Stimulated activated CD4-positive, alpha-beta T cell treated with anti-CD3 and anti-CD28 coated beads, TNF-alpha, amount 100 ng/mL, for 4 hours (primary cell): ENCODE results near the gene PTGER1.

Source experiments
- DNase-seq, 3 experiments: peaks; one replicate each; pipeline ENCODE4 v3.0.0-alpha.2; 2020; ENCODE audit warnings: low read depth in 3 of 3

The PTGER1 gene

DNA sequence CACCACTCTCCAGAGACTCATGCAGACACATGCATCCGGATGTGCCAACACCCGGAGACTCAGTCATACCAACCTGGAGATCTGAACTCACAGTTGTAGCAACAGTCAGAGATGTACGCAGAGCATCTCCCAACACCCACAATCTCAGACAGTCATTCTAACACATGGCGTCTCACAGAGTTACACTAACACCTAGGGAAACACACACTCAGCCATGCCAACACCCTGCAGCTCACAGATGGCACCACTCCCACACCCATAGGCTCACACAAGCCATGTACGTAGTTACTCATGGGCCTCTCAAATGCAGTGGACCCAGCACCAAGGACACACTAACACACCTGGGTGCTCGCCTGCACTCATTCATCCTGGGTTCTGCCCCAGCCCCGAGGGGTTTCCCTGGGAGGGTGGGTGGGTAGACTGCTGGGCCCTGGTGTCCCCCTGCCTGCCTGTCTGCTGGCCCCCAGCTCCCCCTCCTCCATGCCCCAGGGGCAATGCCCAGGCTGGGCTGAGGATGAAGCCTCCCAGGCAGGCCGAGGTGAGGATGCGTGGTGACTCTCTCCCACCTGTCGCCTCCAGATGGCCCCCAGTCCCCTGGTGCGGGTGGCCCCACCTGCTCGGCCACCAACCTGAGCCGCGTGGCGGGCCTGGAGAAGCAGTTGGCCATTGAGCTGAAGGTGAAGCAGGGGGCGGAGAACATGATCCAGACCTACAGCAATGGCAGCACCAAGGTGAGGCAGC lies 32.1 kb downstream of the PTGER1 start:
- DNase-seq, result no peak

DNA sequence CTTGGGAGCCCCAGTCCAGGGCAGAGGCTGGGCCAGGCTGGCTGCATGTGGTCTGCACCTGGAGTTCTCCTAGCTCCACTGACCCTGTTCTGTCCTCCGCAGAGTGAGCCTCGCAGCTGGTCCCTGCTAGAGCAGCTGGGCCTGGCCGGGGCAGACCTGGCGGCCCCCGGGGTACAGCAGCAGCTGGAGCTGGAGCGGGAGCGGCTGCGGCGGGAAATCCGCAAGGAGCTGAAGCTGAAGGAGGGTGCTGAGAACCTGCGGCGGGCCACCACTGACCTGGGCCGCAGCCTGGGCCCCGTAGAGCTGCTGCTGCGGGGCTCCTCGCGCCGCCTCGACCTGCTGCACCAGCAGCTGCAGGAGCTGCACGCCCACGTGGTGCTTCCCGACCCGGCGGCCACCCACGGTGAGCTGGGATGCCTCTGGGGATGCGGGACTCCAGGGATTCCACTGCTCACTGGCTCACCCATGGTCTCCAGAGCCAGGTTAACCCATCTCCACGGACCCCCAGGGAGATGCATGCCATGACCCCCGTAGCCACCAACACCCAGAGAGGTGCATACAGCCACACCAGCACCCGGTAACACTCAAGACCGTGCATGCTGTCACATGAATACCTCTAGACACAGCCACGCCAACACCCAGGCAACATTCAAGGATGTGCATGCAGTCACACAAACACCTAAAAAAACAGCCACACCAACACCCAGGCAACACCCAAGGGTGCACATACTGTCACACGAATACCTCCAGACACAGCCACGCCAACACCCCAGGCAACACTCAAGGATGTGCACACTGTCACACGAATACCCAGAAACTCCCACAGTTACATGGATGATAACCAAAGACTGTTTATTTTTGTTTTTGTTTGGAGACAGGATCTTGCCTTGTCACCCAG lies 33.9 kb downstream of the PTGER1 start:
- DNase-seq, result no peak

DNA sequence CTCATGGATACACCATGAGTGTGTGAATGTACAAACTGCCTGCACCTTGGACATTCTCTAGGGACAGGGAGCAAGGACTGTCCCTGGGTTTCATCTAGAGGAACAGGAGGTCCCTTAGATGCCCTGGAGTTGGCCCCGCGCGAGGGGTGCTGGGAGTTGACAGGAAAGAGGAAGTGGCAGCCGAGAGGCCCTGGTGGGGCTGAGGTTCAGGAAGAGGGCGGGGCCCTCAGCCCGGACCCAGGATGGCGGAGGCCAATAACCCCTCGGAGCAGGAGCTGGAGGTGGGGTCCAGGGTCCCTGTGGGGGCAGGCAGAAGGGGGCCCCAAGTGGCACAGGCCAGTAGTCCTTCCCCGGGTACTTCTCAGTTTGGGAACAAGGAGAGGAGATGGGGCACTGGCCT lies 35.1 kb downstream of the PTGER1 start:
- peak; percentile 51 to 60 (median 52) for DNase-seq

DNA sequence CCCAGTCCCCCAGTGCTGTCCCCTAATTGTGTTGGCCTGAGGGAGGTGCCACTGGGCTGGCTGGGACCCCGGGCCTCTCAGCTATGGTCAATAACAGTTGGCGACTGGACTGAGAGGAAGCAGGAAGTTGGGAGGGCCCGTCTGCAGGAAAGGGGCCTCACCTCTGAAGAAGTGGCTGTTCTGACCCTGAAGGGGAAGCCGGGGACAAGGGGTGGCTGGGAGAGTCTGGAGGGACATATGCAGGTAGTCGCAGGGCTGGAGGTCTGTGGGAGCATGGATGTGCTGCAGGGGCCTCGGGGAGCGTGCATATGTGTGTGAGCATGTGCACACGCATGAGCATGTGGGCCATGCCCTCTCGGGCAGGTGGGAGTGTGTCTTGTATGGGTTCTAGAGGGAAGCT lies 36.1 kb downstream of the PTGER1 start:
- no peak for DNase-seq

DNA sequence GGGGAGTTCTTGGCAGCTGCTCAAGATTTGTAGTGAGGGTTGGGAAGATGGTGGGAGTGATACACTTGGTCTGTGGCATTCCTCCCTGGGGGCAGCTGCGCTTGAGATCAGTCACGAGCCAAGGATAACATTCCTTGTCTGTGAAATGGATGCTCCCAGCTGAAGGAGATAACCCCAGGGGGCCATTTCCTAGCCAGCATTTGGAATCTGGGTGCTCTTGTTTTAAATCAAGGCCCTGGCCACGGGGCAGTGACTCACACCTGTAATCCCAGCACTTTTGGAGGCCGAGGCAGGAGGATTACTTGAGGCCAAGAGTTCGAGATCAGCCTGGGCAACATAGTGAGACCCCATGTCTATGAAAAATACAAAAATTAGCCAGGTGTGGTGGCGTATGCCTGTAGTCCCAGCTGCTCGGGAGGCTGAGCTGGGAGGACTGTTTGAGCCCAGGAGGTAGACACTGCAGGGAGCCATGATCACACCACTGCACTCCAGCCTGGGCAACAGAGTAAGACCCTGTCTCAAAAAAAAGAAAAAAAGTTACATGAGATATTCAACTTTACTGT lies 37.5 kb downstream of the PTGER1 start:
- no peak for DNase-seq

DNA sequence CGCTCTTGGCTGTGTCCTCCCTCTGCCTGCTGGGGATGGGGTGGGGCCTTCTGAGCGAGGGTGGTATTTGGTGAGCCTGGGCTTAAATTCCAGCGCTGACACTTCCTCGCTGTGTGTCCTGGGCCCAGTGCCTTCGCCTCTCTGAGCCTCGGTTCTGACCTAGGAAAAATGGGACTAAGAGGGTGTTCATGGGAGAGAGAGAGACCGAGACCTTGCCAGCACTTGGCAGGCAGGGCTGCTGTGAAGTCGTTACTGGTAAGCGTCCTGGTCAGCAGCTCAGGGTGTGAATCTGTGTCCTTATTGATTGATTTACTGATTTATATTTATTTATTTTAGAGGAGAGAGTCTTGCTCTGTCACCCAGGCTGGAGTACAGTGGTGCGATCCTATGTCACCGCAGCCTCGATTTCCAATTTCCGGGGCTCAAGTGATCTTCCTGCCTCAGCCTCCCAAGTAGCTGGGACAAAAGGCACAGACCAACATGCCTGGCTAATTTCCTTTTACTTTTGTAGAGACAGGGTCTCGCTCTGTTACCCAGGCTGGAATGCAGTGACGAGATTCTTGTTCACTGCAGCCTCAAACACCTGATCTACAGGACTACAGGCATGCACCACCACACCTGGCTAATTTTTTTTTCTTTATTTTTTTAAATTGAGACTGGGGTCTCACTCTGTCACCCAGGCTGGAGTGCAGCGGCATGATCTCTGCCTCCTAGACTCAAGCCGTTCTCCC lies 39.7 kb downstream of the PTGER1 start:
- no peak for DNase-seq

DNA sequence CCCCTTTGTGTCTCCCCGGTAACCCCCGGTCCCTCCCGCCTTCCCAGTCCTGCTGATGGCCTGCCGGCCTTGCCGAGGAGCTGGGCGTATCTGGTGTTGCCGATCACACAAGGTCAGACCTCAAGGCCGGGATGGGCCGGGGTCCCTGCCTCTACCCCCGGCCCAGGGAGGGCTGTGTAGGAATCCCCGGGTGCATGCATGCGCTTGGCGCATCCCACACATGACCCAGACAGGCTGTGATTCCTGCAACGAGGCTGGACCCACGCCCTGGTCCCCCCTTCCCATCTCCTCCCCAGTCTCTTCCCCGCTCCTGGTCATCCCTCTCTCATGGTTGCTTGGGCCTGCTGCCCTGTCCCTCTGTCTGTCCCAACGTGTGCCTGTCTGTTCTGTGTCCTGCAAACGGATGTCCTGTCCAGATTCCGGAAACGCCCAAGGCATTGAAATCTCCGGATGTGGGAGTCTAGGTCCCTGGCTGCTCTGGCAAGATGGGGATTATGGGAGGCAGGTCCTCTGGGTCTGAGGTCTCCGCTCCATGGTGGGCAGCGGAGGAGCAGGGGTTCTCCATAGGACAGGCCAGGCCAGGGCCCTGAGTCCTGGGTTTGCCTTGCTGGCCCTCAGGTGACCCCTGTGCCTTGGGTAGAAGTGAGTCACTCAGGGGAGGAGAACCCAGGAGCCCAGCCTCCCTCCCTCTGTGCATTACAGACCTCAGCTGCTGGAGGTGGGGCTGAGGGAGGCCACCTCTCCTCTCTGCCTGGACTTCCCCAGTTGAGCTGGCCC lies 40.4 kb downstream of the PTGER1 start:
- DNase-seq, result no peak

DNA sequence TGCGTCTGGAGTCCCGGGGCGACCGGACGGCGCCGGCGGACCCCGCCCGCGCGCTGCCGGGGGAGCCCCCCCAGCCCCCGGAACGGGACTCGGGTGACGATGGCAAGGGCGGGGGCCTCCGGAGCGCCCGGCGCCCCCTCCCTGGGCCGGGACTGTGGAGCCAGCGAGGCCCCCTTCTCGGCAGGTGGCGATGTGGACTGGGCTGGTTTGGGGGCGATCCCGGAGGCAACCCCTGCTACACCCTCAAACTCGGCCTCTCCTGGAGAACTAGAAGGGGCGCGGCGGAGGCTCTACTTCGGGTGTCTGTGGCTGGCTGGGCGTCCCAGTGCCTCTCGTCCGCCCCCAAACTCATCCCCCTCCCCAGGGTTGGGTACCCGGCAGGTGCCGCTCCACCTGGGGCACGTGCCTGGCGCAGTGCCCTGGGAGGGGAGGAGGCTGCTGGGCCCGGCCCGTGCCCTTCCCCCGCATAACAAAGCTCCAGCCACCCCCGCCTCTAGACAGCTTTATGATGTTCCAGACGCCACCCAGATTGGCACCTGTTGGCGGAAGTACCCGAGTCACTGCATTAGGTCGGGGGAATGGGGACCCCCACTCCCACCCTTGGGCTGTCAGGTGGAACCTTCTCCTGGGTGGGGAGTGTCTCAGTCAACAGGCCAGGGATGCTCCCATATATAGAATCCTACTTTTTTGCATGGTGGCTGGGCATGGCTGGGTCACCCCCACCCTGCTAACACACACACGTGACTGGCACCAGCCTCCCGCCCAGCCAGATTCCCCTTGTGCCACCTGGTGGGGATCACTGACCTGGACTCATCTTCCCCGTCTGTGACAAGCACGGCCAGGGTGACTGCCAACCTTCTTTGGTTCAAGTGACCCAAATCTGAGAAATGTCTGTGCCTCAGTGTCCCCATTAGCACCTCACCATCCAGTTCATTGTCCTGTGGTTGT lies 41.3 kb downstream of the PTGER1 start:
- peak in 2 of 3 experiments; percentile 50 to 60 for DNase-seq

DNA sequence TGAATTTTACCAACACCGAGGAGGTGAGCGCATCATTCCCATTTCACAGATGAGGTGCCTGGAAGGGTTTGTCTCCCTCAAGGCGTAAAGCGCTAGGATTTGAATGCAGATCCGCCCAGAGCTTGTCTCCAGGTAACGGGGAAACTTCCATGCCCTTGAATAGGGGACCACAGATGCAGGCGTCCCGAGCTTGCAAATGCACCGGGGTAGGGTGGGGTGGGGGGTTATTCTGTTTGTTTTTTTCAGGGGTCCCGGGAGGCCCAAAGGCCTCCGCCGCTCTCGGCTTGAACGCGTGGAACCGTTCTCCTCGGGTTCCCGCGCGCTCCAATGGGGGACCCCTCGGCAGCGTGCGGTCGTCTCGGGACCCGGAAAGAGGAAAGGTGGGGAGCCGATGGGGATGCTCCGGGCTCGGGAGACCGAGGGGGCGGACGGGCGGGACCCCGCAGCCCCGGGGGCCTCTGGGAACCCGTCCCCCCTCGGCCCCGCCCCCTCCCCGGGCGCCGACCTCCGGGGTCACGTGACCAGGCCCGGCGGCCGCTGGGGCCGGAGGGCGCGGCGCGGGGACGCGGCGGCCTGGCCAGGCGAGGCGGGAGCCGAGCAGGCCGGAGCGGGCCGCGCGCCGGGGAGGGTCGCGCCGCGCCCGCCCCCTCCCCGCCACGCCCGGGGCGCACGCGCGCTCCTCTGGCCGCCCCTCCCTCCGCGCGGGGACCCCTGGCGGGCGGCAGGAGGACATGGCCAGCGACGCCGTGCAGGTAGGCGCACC lies 42.2 kb downstream of the PTGER1 start, which contains the start of gene PKN1:
TSS of gene PKN1 (plus strand) at position 516 of the 763 bp plus-strand sequence. CDS start at position 732, 216 bp downstream.
- no peak for DNase-seq

DNA sequence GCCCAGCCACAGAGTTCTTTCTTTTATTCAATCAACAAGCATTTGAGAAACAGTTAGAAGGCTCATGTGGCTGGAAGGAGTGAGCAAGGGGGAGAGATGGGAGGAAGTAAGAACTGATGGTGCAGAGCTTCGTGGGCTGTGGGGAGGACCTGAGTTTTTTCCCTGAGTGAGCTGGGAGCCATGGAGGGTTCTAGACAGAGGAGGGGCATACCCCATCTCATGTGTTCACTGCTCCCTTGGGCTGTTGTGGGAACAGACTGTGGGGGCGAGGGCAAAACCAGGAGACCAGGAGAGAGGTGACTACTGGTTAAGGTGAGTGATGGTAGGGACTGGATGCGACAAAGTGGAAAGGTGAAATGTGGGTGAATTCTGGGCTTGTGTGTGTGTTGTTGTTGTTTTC lies 44.4 kb downstream of the PTGER1 start:
- no peak for DNase-seq

DNA sequence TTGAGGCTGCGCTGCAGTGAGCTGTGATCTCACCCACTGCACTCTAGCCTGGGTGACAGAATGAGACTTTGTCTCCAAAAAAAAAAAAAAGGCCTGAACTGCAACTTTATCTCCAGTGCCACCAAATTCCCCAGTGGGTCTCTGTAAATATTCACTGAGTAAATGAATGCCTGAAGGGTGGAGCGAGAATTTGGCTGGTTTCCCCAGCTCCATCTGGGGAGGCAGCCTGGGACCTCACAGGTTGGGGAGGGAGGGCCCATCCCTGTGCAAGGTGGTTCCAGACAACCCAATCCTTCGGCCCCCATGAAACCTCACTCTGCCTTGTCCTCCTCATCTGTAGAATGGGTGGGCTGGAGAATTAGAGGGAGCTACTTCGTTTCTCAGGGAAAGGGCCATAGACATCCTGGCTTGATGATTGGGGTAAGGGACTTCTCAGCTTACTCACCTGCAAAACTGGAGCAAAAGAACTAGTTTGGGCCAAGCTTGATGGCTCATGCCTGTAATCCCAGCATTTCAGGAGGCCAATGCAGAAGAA lies 46.2 kb downstream of the PTGER1 start:
- no peak for DNase-seq

DNA sequence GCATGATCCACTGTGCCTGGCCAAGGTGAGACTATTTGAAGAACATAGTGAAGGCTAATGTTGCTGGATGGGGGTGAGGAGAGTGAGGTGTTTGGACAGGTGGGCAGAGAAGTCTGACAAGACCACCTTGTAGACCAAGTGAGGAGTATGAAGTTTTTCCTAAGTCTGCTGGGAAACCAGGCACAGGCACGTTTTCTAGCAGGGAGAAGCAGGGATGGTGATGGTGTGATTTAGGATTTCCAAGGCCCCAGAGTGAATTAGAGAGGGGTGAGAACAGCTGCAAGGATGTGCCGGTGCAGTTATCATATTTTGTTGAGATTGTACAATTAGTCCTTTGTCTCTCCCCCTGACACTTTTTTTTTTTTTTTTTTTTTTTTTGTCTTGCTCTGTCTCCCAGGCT lies 47.7 kb downstream of the PTGER1 start:
- no peak for DNase-seq

DNA sequence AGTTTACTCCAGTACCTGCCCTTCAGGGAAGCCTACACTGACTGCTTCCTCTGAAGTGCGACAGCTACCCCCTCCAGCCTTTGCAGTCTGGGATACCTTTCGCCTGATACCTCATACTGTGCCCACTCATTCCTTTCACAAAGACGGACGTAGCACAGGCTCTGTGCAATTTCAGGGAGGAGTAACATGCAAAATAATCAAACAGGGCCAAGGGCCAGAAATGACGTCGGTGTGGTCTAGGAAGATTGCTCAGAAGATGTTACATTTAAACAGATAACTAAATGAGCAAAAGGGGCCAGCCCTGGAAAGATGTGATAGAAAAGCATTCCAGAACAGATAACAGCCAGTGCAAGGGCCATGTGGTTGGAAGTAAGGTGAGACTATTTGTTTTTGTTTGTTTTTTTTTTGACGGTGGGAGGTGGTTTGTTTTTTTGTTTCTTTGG lies 49.4 kb downstream of the PTGER1 start:
- DNase-seq, result no peak
